HG03139 (cell line): ENCODE results near the gene UNC45B.
A peak's percentile ranks its signal among the peaks of the same experiment; 100 is the strongest.
"Not testable (repeated sequence)": the region's sequence is repeated elsewhere in the genome, so short reads cannot be mapped to it uniquely, and the experiment has no call there.

Experiments used
- ATAC-seq: cut with Tn5 transposase; IDR thresholded peaks from one replicate; pipeline ENCODE4 v1.9.1; 2021; ENCODE audit not compliant: unreplicated experiment

UNC45B gene

GRCh38 chr17:35147375-35147905 is at the start of gene UNC45B:
TSS of gene UNC45B (plus strand) at chr17:35147817. CDS start at chr17:35148264, 447 bp downstream.
- ATAC-seq = no peak

DNA sequence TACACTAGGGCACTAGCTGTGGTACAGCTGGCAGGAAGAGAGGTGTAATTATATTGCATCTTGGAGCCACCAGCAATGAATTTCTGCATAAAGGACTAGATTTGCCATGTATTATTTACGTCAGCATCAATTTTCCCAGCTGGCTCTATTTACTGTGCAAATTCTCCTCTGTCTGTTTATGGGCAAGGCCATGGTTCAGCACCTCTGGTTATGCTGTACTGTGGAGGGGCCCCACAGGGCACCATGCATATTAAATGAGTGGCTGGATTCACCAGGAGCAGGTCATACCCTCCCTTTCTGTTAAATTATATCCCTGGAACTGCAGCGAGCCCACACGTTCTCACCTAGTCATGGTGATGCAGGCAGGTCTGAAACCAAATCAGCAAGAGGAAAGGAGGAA is 47.7 kb upstream of the UNC45B start:
- no peak for ATAC-seq

DNA sequence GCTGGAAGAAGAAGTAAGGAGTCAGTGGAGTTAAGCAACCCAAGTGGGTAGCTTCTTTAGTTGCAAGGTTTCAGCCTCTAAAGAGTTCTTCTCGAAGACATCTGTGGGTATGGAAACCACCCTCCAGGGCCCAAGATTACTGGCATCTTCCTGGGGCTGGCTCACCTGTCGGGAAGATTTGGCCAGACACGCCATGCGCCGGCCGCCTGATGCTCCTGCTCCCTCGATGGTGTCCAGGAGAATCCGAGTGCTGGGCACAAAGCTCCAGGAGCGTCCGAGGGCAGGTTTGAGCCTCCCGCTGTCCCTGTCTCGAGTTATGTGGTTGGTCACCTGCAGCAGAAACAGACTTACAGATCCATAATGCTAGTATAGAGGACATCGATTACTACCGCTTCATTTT is 46.6 kb upstream of the UNC45B start:
- no peak for ATAC-seq

DNA sequence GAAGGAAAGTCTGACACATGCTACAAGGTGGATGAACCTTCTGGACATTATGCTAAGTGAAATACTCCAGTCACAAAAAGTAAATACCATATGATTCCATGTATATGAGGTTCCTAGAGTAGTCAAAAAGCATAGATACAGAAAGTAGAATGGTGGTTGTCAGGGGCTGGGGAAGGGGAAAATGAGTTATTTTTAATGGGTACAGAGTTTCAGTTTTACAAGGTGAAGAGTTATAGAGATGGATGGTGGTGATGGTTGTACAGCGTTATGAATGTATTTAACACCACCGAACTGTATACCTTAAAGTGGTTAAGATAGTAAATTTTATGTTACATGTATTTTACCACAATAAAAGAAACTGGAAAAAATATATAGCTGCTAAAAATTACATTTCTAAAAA is 45.9 kb upstream of the UNC45B start:
- ATAC-seq = no peak

- no peak for ATAC-seq
These were observed 44.3 kb upstream of the UNC45B start for GRCh38 chr17:35103271-35103670.

DNA sequence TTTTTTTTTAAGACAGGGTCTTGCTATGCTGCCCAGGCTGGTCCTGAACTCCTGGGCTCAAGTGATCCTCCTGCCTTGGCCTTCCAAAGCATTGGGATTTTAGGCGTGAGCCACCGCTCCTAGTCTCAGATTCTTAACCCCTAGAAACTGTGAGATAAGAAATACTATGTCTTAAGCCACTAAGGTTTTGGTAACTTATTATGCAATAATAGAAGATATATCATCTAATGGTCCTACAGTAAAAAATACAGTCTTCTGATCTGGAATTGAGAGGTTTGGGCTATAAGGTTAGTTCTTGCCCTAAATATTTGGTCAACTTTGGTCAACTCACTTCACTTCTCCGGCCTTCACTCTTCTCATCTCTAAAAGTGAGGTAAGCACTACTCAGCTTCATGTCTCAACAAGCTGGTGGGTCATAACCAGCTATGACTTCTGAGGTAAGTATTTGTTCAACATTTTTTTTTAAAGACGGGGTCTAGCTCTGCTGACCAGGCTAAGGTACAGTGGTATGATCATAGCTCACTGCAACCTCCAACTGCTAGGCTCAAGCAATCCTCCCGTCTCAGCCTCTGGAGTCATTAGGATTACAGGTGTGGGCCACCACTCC is 42.7 kb upstream of the UNC45B start:
- ATAC-seq = no peak

- ATAC-seq = not testable (repeated sequence)
These were observed 36.8 kb upstream of the UNC45B start for GRCh38 chr17:35110791-35111190.

GRCh38 chr17:35116845-35117244 is 30.8 kb upstream of the UNC45B start:
- no peak for ATAC-seq

DNA sequence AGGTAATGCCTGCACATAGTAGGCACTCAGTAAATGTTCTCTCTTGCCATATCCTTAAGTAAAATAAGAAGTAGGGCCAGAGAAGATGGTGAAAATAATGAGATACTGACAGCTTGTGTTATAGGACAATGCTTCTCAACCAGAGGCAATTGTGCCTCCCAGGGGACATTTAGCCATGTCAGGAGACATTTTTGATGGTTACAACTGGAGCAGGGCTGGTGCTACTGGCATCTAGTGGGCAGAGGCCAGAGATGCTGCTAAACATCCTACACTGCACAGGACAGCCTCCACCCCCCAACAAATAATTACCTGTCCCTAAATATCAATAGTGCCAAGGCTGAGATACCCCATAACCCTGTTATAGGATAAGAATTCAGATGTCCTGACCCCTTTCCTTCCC is 29.6 kb upstream of the UNC45B start:
- ATAC-seq = no peak

GRCh38 chr17:35119370-35120165 is 28.0 kb upstream of the UNC45B start, which contains the start of gene RAD51D:
TSS of gene RAD51D (minus strand) at chr17:35119860. CDS start at chr17:35119613, 247 bp downstream.
- ATAC-seq = peak; percentile 77

DNA sequence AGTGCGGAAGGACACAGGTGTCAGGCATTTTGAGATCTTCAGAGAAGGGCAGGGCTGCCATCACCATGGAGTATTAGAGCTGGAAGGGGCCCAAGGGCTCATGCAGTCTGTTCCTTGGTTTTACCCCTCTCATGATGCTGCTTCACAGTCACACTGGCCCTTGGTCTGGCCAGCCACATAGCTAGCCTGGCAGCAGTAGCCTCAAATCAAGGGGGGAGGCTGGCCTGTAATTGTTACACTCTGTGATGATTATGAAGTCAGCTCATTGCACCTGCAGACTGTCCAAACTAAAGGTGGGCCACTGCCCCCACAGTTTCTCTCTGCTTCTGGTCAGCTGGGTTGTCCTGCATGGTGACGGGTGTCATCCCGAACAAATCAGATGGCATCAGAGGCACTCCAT is 26.3 kb upstream of the UNC45B start, which contains the start of gene FNDC8:
TSS of gene FNDC8 (plus strand) at position 301 of the 400 bp plus-strand sequence. CDS start at position 380, 79 bp downstream.
- ATAC-seq = no peak

- no peak for ATAC-seq
These were observed 19.7 kb upstream of the UNC45B start for GRCh38 chr17:35127751-35128514.

DNA sequence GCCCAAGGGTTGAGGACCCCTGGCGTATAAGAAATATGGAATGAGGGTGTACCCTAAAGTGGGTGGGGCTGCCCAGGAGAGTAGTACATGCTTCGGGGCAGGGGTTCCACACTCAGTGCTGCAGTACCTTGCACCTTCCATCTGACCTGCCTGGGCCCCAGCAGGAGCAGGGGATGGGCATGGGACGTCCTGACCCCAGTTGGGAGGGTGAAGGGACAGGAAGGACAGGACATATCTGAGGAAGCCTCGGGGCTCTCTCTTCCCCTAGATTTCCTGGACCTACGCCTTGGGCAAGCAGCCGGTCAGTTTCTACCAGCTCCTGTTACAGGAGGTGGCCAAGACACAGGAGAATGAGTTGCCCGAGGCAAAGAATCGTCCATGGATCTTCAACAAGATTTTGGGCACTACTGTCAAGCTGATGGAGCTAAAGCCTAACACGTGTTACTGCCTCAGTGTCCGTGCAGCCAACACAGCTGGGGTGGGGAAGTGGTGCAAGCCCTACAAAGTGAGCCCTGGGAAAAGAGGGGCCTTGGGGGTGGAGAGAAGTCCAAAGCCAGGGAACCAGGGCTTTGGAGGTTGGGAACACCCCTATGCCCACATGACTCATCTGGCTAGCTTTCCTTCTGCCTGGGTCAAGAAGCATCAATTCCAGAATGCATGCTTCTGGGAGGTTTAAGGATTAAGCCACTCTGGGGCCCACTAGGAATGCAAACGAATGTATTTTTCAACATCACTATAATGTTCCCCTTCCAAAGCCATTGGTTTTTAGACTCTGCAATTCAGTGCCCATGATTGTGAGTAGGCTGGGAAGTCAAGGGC is 18.3 kb upstream of the UNC45B start:
- ATAC-seq = no peak

DNA sequence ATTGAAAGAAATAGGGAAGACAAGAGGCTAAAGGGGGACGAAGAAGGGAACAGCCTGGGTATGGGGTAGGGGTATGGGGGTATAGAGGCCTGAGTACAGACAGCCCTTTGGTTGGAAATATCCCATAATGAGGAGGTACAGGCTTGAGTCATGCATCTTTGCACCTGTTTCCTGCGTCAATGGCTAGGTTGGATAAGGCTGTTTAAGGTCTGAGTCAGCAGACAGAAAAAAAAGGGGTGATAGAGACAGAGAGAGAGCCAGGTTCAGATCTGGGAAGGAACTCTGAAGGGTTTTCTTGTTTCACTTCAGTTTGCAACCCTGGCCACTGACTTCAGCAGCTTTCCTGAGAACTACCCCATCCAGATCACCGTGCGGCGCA is 17.7 kb upstream of the UNC45B start:
- ATAC-seq = no peak

- no peak for ATAC-seq
These were observed 17.2 kb upstream of the UNC45B start for GRCh38 chr17:35130392-35130791.

DNA sequence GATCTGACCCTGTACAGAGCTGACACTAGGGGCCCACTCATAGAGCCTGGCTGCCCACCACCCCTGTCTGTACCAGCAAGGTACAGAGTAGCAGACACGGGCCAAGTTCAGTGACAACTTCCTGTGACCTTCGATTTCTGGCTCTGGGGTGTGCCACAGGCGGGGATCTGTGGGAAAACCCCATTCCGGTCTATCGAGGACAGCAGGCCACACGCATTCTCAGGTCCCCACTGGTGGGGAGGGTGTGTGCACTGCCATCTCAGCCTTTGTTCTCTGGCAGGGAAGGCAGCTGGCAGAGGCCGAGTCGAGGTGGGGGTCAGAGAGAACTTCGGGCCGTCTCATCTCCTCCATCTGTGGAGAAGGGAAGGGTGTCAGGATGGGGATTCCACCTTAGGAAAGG is 15.5 kb upstream of the UNC45B start:
- ATAC-seq = no peak

DNA sequence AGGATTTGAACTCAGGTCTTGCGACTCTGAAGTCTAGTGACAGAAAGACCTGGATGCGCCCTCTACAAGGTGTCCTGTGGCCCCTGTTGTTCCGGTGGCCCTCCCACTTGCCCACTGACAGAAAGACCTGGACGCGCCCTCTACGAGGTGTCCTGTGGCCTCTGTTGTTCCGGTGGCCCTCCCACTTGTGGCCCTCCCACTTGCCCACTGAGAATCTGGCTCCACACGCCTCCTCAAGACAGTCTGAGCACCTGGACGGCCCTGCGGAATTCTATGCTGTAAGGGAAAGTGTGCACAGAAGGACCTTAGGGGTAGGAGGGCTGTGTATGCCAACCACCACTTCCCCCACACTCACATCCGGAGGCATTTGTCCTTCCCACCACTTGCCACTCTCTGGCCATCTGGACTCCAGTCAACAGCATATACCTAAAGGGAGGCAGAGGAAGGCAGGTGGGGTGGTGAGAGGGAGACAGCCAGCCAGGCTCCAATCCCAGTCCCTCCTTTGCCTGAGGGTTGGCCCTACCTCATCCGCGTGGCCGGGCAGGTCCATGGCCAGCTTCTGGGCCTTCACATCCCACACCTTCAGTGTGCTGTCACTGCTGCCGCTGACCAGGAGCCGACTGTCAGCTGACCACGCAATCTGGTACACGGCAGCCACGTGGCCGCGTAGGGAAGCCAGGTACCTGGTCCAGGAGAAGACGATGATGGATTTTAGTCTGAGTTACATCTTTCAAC is 14.6 kb upstream of the UNC45B start:
- no peak for ATAC-seq

GRCh38 chr17:35135322-35135721 is 12.3 kb upstream of the UNC45B start:
- no peak for ATAC-seq

DNA sequence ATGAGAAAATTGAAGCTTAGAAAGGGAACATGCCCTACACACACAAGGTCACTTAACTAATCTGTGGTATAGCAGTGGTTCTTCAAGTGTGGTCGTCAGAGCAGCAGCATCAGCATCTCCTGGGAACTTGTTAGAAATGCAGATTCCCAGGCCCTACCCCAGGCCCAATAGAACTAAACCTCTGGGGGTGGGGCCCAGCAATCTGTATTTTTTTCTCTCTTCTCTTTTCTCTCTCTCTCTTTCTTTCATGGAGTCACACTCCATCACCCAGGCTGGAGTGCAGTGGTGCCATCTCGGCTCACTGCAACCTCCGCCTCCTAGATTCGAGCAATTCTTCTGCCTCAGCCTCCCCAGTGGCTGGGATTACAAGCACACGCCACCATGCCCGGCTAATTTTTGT is 9.4 kb upstream of the UNC45B start:
- ATAC-seq = no peak
